ENCODE measurements around the gene DTHD1.

GRCh38 chr4:36358173-36358572 lies 76.8 kb downstream of the DTHD1 start:
- TF ChIP-seq TAF1 (IDR thresholded peaks at IDR 0.05; ENCODE audit: low read depth) = no peak
- no peak for TF ChIP-seq EGR1 (IDR thresholded peaks at IDR 0.05)
- TF ChIP-seq YY1 (IDR thresholded peaks at IDR 0.05; ENCODE audit: low read depth) = no peak
- TF ChIP-seq CREB1 (IDR thresholded peaks at IDR 0.05; ENCODE audit: low read depth) = no peak

Data from Ishikawa (cell line).